HepG2 (cell line): ENCODE data around the gene SFXN2. TPM values are rescaled to one million over a fixed set of nuclear protein-coding genes. Genes with fewer than 3 reads are reported as not detected.

ENCODE experiments used
- ATAC-seq: fragments of 200-7000 bp; cut with Tn5 transposase; 3 replicates; pipeline ENCODE4 v1.9.1; 2020; ENCODE audit warnings: mild to moderate bottlenecking, moderate library complexity
- BruUV-seq: library from RNA; stranded (reverse); fragments of 400-500 nt; replicated peaks from 2 replicates; lab custom pipeline; 2021; lab: Mats Ljungman, UMichigan
- CTCF ChIA-PET: fragments of 300-600 bp; formaldehyde crosslinking; extraction: SDS; loops from one replicate; lab custom pipeline; 2021; ENCODE audit warnings: low total read pairs, inconsistent platforms, low intra/inter-chr PET ratio; lab: Yijun Ruan, JAX
- POLR2A ChIA-PET: fragments of 350-600 bp; sonication (Branson Sonifier 250); formaldehyde crosslinking; loops from one replicate; lab custom pipeline; 2020; ENCODE audit warnings: antibody characterized with exemption, inconsistent platforms; lab: Yijun Ruan, JAX
- DNase-seq: peaks from one replicate; pipeline ENCODE4 v3.0.0-alpha.2; 2015; ENCODE audit warnings: low spot score
- FAIRE-seq: peaks from 3 replicates; lab custom pipeline; 2011; peaks lifted over from hg19 to GRCh38; lab: Jason Lieb, UNC
- H2AFZ ChIP-seq: one replicate; pipeline ENCODE4 v1.6.1; 2011; ENCODE audit warnings: low read length, inconsistent platforms
- H3K27ac ChIP-seq: fragments of 300-600 bp; 3 replicates; pipeline ENCODE4 v1.8.0; 2011; ENCODE audit warnings: mixed run types, mild to moderate bottlenecking, mixed read lengths, low read length, inconsistent platforms; ENCODE audit not compliant: insufficient read depth; ENCODE audit errors: extremely low read length
- H3K27me3 ChIP-seq, 2 experiments: fragments of 200-600 bp in 1 of 2; 2 replicates in 1 of 2; 3 replicates in 1 of 2; pipeline versions ENCODE4 v1.6.0 to v1.8.0; 2011; ENCODE audit warnings: low read length in 2 of 2, mild to moderate bottlenecking in 2 of 2, moderate library complexity in 2 of 2, inconsistent platforms in 1 of 2; ENCODE audit not compliant: insufficient read depth in 2 of 2, control insufficient read depth in 1 of 2
- H3K36me3 ChIP-seq, 2 experiments: fragments of 200-600 bp in 1 of 2; replicated peaks in 1 of 2; 2 replicates in 1 of 2; 3 replicates in 1 of 2; pipeline versions ENCODE4 v1.5.1 to v1.8.0; 2011; ENCODE audit warnings: low read length in 2 of 2, inconsistent platforms in 1 of 2; ENCODE audit not compliant: insufficient read depth in 2 of 2, control insufficient read depth in 1 of 2
- H3K4me1 ChIP-seq: 2 replicates; pipeline ENCODE4 v1.5.1; 2012; ENCODE audit warnings: low read length, inconsistent platforms; ENCODE audit not compliant: insufficient read depth
- H3K4me2 ChIP-seq: 2 replicates; pipeline ENCODE4 v1.6.0; 2011; ENCODE audit warnings: low read depth, low read length, inconsistent platforms
- H3K4me3 ChIP-seq, 3 experiments: fragments of 200-600 bp in 1 of 3; sonication (generic), shearing (Covaris generic) in 1 of 3; replicated peaks in 1 of 3; 2 replicates each; pipeline ENCODE4 v1.5.1; 2011 to 2016; ENCODE audit warnings: low read length in 3 of 3, inconsistent platforms in 2 of 3, low read depth in 2 of 3, mild to moderate bottlenecking in 2 of 3, control low read depth in 1 of 3, mixed read lengths in 1 of 3; ENCODE audit not compliant: insufficient read depth in 1 of 3
- H3K79me2 ChIP-seq: one replicate; pipeline ENCODE4 v1.6.1; 2011; ENCODE audit warnings: low read length, inconsistent platforms; ENCODE audit not compliant: insufficient read depth
- H3K9ac ChIP-seq: 2 replicates; pipeline ENCODE4 v1.6.0; 2011; ENCODE audit warnings: mild to moderate bottlenecking, low read depth, low read length, inconsistent platforms; ENCODE audit not compliant: insufficient read depth
- H3K9me3 ChIP-seq: 2 replicates; pipeline ENCODE4 v1.5.1; 2012; ENCODE audit warnings: mild to moderate bottlenecking, low read length
- H4K20me1 ChIP-seq: 2 replicates; pipeline ENCODE4 v1.6.0; 2011; ENCODE audit warnings: inconsistent platforms, mild to moderate bottlenecking, low read length, moderate library complexity; ENCODE audit not compliant: insufficient read depth
- ADNP ChIP-seq: sonication (generic); formaldehyde crosslinking; IDR thresholded peaks from 2 replicates; pipeline ENCODE4 v1.4.0; 2020; ENCODE audit warnings: missing genetic modification reagents
- FOSL2 ChIP-seq: sonication (generic); formaldehyde crosslinking; IDR thresholded peaks from 2 replicates; pipeline ENCODE4 v1.4.0; 2020; ENCODE audit warnings: missing genetic modification reagents
- FOXJ3 ChIP-seq: sonication (generic); formaldehyde crosslinking; IDR thresholded peaks from 2 replicates; pipeline ENCODE4 v1.4.0; 2020; ENCODE audit warnings: missing genetic modification reagents, mild to moderate bottlenecking, borderline replicate concordance
- HIC2 ChIP-seq: sonication (generic); formaldehyde crosslinking; IDR thresholded peaks from 2 replicates; pipeline ENCODE4 v1.9.0; 2022; ENCODE audit warnings: low read depth, missing genetic modification reagents
- IRF1 ChIP-seq: sonication (generic); formaldehyde crosslinking; IDR thresholded peaks from 2 replicates; pipeline ENCODE4 v1.4.0; 2020; ENCODE audit warnings: low read depth, mild to moderate bottlenecking, missing genetic modification reagents
- MAZ ChIP-seq, 2 experiments: sonication (generic) in 1 of 2; formaldehyde crosslinking in 1 of 2; IDR thresholded peaks; 2 replicates each; pipeline versions ENCODE4 v1.5.0 to v1.6.1; 2012 to 2020; ENCODE audit warnings: low read depth in 2 of 2, mild to moderate bottlenecking in 2 of 2, borderline replicate concordance in 1 of 2, improper control_type of control experiment in 1 of 2, low read length in 1 of 2, missing genetic modification reagents in 1 of 2, moderate library complexity in 1 of 2
- PHF21A ChIP-seq: sonication (generic); formaldehyde crosslinking; IDR thresholded peaks from 2 replicates; pipeline ENCODE4 v1.5.0; 2020; ENCODE audit warnings: mild to moderate bottlenecking, missing genetic modification reagents
- RFX1 ChIP-seq: fragments of 450-650 bp; IDR thresholded peaks from 2 replicates; pipeline ENCODE4 v1.6.1; 2017
- ZNF280B ChIP-seq: sonication (generic); formaldehyde crosslinking; IDR thresholded peaks from 2 replicates; pipeline ENCODE4 v1.5.0; 2020; ENCODE audit warnings: missing genetic modification reagents, mild to moderate bottlenecking, borderline replicate concordance
- ZNF362 ChIP-seq: sonication (generic); formaldehyde crosslinking; IDR thresholded peaks from 2 replicates; pipeline ENCODE4 v1.4.0; 2020; ENCODE audit warnings: missing genetic modification reagents, mild to moderate bottlenecking, borderline replicate concordance
- ZNF616 ChIP-seq: sonication (generic); formaldehyde crosslinking; IDR thresholded peaks from 2 replicates; pipeline ENCODE4 v1.5.0; 2020; ENCODE audit warnings: low read depth, mild to moderate bottlenecking, missing genetic modification reagents
- ZNF841 ChIP-seq: sonication (generic); formaldehyde crosslinking; IDR thresholded peaks from 2 replicates; pipeline ENCODE4 v1.8.1; 2023; ENCODE audit warnings: missing genetic modification reagents, borderline replicate concordance
- WGBS: methylation state at CpG from one replicate; pipeline ENCODE4 v1.1.6; 2017; ENCODE audit warnings: low lambda C conversion rate; 5-methylcytosine and 5-hydroxymethylcytosine counted together
- in situ Hi-C: cut with HindIII; loops from 2 replicates; pipeline ENCODE4 v1.10.0; 2017; ENCODE audit warnings: low pct_unique_long_range_greater_than_20kb; ENCODE audit not compliant: extremely low pct_ligation_motif_present
- intact Hi-C: fragments of 100-400 bp; cut with micrococcal nuclease; formaldehyde crosslinking; loops from one replicate; pipeline ENCODE4 v1.10.0; 2022; ENCODE audit not compliant: unreplicated experiment
- polyA plus RNA-seq, 8 experiments: library from polyadenylated mRNA; depleted of rRNA in 3 of 8; stranded (reverse) in 7 of 8; unstranded in 1 of 8; fragments of >200 nt; fragmentation: Illumina TruSeq in 4 of 8; extraction: Trizol in 4 of 8; gene quantifications; 2 replicates each; pipeline versions ENCODE4 v1.2.1 to v1.2.3, GENCODE V29; 2011 to 2016; ENCODE audit warnings: low read depth in 4 of 8, missing spikeins in 1 of 8, mixed read lengths in 1 of 8; ENCODE audit not compliant: insufficient read depth in 1 of 8
- total RNA-seq, 5 experiments: library from RNA; depleted of rRNA; stranded (reverse); fragments of >200 nt; fragmentation: Illumina TruSeq; extraction: Trizol; gene quantifications; 2 replicates each; pipeline ENCODE4 v1.2.3, GENCODE V29; 2016; ENCODE audit warnings: low read depth in 1 of 5
- TF ChIP-seq, protein P1 (sequence below): IDR thresholded peaks from 2 replicates; pipeline ENCODE4 v1.6.1; 2012; ENCODE audit warnings: inconsistent platforms
- TF ChIP-seq, protein P2 (sequence below): IDR thresholded peaks from 2 replicates; pipeline ENCODE4 v1.6.1; 2016
- TF ChIP-seq, protein P3 (sequence below): sonication (generic); formaldehyde crosslinking; IDR thresholded peaks from 2 replicates; pipeline ENCODE4 v1.4.0; 2020; ENCODE audit warnings: missing genetic modification reagents

The SFXN2 gene
- total and polyA plus RNA-seq, 2 of the 13 experiments (the other 11 are each of a cell fraction or from before 2014, with no cell fraction given) = 12.8 to 21.1 TPM

DNA sequence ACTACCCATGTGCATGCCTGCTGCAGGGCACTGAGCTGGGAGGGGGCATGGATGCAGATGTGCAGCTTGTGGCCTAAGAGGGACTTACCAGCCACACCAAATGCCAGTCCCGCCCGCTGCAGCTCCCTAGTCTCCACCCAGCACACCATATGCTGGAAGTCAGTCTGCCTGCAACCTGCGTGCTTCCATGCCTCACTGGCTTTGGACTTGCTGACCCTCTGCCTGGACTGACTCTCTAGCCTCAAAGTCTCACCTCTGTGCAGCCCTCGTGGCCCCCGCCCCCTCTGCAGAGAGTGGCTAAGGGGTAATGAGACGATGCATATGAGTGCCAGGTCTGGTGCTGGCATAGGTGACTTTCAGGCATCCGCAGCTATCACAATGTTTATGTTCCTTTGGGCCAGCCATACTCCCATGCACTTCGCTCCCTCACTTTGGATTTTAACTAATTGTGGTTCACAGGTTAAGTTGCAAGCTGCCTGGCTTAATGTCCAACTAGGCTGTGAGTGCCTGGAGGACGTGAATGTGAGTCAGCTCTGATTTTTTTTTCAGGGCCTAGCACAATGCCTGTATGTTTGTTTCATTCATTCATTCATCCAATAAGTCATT lies 48.4 kb upstream of the SFXN2 start:
- Histone ChIP-seq H3K9me3 (no peaks in the 10 kb centered on the region), H3K79me2 (no peaks in the 10 kb centered on the region), H4K20me1 (no peaks in the 10 kb centered on the region), H3K27ac (peak overlapping the region; percentile 57), H3K9ac (peak overlapping the region; percentile 20; the same call in 1 of the 2 replicates), H3K4me3 (peak overlapping the region in 2 of 3 experiments; percentile 14 to 51; a peak in 3 of 6 replicates), H3K27me3 (no peaks in the 10 kb centered on the region), H3K4me1 (peaks cover 88% of the 10 kb centered on the region), H2AFZ (no peak overlapping the region), H3K36me3 (no peaks in the 10 kb centered on the region), H3K4me2 (peak overlapping the region; percentile 80)
- CTCF ChIA-PET = no interaction called here
- intact Hi-C loops = no loop called here
- 7% methylated on average over 6 of the region's 9 CpGs for WGBS
- no TSS peak for BruUV-seq
- DNase-seq = peak; percentile 72
- POLR2A ChIA-PET = interaction anchor here (0.6 to 2.2 kb wide), 12 partner anchors 9 to 148 kb away, joined by 3 to 8 read pairs (median 4); partner anchors contain the start of genes ARL3 and TRIM8
- in situ Hi-C loops = no loop called here
- FAIRE-seq = peak; percentile 82
- peak; percentile 40 for ATAC-seq
- TF ChIP-seq HIC2 (peak; percentile 74; the same call in 1 of the 2 replicates), PHF21A (peak; percentile 71; the same call in 1 of the 2 replicates), RFX1 (no peak), FOXJ3 (CRISPR knock-in tag) (no peak), ZNF841 (CRISPR knock-in tag) (no peak), ZNF280B (CRISPR knock-in tag) (peak; percentile 28; the same call in 1 of the 2 replicates), ZNF362 (CRISPR knock-in tag) (peak; percentile 87; the same call in 1 of the 2 replicates), ZNF616 (no peak), FOSL2 (CRISPR knock-in tag) (peak; percentile 68), ADNP (CRISPR knock-in tag) (peak; percentile 63; the same call in 1 of the 2 replicates), IRF1 (CRISPR knock-in tag) (no peak), MAZ (IDR thresholded peaks at IDR 0.05; ENCODE audit: borderline replicate concordance, low read depth, low read length) (0 out of 2 replicates have a peak, but pooled peaks have one; percentile 18), MAZ (CRISPR knock-in tag; IDR thresholded peaks at IDR 0.05; ENCODE audit: low read depth) (no peak)
- TF ChIP-seq, protein P1, sequence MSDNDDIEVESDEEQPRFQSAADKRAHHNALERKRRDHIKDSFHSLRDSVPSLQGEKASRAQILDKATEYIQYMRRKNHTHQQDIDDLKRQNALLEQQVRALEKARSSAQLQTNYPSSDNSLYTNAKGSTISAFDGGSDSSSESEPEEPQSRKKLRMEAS = peak; percentile 71; the same call in 1 of the 2 replicates
- TF ChIP-seq, protein P2, sequence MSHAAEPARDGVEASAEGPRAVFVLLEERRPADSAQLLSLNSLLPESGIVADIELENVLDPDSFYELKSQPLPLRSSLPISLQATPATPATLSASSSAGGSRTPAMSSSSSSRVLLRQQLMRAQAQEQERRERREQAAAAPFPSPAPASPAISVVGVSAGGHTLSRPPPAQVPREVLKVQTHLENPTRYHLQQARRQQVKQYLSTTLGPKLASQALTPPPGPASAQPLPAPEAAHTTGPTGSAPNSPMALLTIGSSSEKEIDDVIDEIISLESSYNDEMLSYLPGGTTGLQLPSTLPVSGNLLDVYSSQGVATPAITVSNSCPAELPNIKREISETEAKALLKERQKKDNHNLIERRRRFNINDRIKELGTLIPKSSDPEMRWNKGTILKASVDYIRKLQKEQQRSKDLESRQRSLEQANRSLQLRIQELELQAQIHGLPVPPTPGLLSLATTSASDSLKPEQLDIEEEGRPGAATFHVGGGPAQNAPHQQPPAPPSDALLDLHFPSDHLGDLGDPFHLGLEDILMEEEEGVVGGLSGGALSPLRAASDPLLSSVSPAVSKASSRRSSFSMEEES (CRISPR knock-in tag) = no peak
- TF ChIP-seq, protein P3, sequence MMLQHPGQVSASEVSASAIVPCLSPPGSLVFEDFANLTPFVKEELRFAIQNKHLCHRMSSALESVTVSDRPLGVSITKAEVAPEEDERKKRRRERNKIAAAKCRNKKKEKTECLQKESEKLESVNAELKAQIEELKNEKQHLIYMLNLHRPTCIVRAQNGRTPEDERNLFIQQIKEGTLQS (CRISPR knock-in tag) = 0 out of 2 replicates have a peak, but pooled peaks have one; percentile 13
